ENCODE measurements around the gene CLDN10. TPM values are rescaled to one million over a fixed set of nuclear protein-coding genes. Genes with fewer than 3 reads are reported as not detected.

The CLDN10 gene
- total RNA-seq, 1 experiment from 2014 or later, result not detected

DNA sequence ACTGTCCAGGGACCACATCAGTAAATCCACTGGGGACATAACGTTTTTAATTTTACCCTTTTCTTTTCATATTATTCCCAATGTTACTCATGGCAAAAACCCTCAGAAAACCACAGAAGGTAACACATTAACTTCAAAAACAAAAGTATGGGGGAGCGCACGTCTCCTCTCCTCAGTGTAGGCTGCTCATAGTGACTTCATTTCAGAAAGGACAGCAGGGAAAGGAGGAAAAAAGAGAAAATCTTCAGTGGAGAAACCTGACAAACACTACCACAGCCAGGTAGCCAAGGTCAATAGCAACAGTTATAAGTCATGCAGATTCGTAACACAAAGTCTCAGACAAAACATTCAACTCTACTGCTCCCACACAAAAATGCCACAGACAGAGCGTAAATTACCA is 70.6 kb downstream of the CLDN10 start:
- no peak for DNase-seq
- no peaks in the 10 kb centered on the region for H3K9me3 ChIP-seq
- no peaks in the 10 kb centered on the region for H3K27me3 ChIP-seq (replicated peaks; ENCODE audit: control insufficient read depth, insufficient read depth, low read length)
- no peaks in the 10 kb centered on the region for H3K4me1 ChIP-seq
- no peaks in the 10 kb centered on the region for H3K36me3 ChIP-seq (ENCODE audit: control insufficient read depth, insufficient read depth, low read length)
- Mint-ChIP-seq H3K27me3 (ENCODE audit: insufficient read depth, unreplicated experiment) (no peaks in the 10 kb centered on the region), H3K4me3 (ENCODE audit: unreplicated experiment) (no peak overlapping the region), H3K9me3 (ENCODE audit: unreplicated experiment) (peaks cover 10% of the 10 kb centered on the region), H3K36me3 (ENCODE audit: insufficient read depth, unreplicated experiment) (peaks cover 6% of the 10 kb centered on the region), H3K4me1 (ENCODE audit: low read depth, unreplicated experiment) (no peaks in the 10 kb centered on the region), H3K27ac (ENCODE audit: unreplicated experiment) (no peak overlapping the region)
- TF ChIP-seq, protein P1, sequence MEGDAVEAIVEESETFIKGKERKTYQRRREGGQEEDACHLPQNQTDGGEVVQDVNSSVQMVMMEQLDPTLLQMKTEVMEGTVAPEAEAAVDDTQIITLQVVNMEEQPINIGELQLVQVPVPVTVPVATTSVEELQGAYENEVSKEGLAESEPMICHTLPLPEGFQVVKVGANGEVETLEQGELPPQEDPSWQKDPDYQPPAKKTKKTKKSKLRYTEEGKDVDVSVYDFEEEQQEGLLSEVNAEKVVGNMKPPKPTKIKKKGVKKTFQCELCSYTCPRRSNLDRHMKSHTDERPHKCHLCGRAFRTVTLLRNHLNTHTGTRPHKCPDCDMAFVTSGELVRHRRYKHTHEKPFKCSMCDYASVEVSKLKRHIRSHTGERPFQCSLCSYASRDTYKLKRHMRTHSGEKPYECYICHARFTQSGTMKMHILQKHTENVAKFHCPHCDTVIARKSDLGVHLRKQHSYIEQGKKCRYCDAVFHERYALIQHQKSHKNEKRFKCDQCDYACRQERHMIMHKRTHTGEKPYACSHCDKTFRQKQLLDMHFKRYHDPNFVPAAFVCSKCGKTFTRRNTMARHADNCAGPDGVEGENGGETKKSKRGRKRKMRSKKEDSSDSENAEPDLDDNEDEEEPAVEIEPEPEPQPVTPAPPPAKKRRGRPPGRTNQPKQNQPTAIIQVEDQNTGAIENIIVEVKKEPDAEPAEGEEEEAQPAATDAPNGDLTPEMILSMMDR (IDR thresholded peaks at IDR 0.05; ENCODE audit: insufficient read depth in 1 of 2, low read depth in 1 of 2, low read length in 1 of 2, severe bottlenecking in 1 of 2, unreplicated experiment in 1 of 2), result no peak
- intact Hi-C loops (cut with micrococcal nuclease; ENCODE audit: unreplicated experiment), result no loop called here
- ChIA-PET CTCF (interaction anchor here (1.2 to 1.7 kb wide), 3 partner anchors 19 to 210 kb away, joined by 3 to 65 read pairs (median 43); no protein-coding TSS in a partner anchor), POLR2A (no interaction called here)
- no TSS peak for BruUV-seq (replicated peaks)
- H3K4me3 ChIP-seq (ENCODE audit: low read depth, low read length), result no peak overlapping the region

DNA sequence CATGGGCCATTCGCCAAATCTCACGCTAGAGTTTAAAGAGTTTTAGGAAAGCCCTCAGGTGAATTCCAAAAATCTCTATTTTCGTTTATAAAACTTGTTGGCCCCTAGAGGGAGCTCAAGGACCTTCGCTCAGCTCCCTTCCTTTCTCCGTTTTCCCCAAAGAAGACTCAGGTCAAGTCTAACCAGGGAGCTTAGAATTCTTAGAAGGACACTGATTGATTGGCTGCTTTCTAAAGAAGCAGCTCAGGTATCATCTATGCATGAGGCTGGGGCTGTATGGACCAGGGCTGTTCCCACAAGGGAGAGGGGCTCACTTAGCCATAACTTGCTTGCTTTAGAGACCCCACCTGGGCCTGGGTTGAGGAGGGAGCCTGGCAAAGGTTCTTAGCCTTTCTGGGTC is 71.5 kb downstream of the CLDN10 start:
- POLR2A ChIA-PET, result interaction anchor here (0.9 kb wide), 1 partner anchor 52 kb away, joined by 5 read pairs; no protein-coding TSS in a partner anchor
- Mint-ChIP-seq H3K27ac (ENCODE audit: unreplicated experiment) (no peak overlapping the region), H3K36me3 (ENCODE audit: insufficient read depth, unreplicated experiment) (peaks cover 6% of the 10 kb centered on the region), H3K9me3 (ENCODE audit: unreplicated experiment) (peaks cover 10% of the 10 kb centered on the region), H3K27me3 (ENCODE audit: insufficient read depth, unreplicated experiment) (no peaks in the 10 kb centered on the region), H3K4me1 (ENCODE audit: low read depth, unreplicated experiment) (no peaks in the 10 kb centered on the region), H3K4me3 (ENCODE audit: unreplicated experiment) (no peak overlapping the region)
- H3K36me3 ChIP-seq (ENCODE audit: control insufficient read depth, insufficient read depth, low read length), result no peaks in the 10 kb centered on the region
- intact Hi-C loops (cut with micrococcal nuclease; ENCODE audit: unreplicated experiment), result loop anchor here (1.0 kb wide), 4 partner anchors 32 to 356 kb away; no protein-coding TSS in a partner anchor
- H3K4me1 ChIP-seq, result no peaks in the 10 kb centered on the region
- no peaks in the 10 kb centered on the region for H3K27me3 ChIP-seq (replicated peaks; ENCODE audit: control insufficient read depth, insufficient read depth, low read length)
- no peak overlapping the region for H3K4me3 ChIP-seq (ENCODE audit: low read depth, low read length)
- peak in 1 of 2 experiments; percentile 68 for DNase-seq
- CTCF ChIA-PET, result interaction anchor here (0.6 to 1.7 kb wide), 15 partner anchors 14 to 395 kb away, joined by 3 to 65 read pairs (median 3); partner anchors contain the start of genes DNAJC3 and DZIP1
- TF ChIP-seq, protein P1 (IDR thresholded peaks at IDR 0.05; ENCODE audit: insufficient read depth in 1 of 2, low read depth in 1 of 2, low read length in 1 of 2, severe bottlenecking in 1 of 2, unreplicated experiment in 1 of 2), result peak; percentile 75 to 82
- BruUV-seq (replicated peaks), result no TSS peak
- no peaks in the 10 kb centered on the region for H3K9me3 ChIP-seq

DNA sequence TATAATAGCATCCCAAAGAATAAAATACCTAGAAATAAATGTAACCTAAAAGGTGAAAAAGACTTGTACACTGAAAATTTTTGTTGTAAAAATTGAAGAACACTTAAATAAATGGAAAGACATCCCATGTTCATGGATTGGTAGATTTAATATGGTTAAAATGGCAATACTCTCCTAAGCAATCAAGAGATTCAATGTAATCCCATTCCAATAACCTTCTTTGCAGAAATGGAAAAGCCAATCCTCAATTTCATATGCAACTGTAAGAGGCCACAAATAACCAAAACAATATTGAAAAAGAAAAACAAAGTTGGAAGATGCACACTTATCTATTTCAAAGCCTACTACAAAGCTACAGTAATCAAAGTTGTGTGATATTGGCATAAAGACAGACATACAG is 74.2 kb downstream of the CLDN10 start:
- intact Hi-C loops (cut with micrococcal nuclease; ENCODE audit: unreplicated experiment), result no loop called here
- Histone ChIP-seq H3K36me3 (ENCODE audit: control insufficient read depth, insufficient read depth, low read length) (no peaks in the 10 kb centered on the region), H3K27me3 (replicated peaks; ENCODE audit: control insufficient read depth, insufficient read depth, low read length) (no peaks in the 10 kb centered on the region), H3K9me3 (no peaks in the 10 kb centered on the region), H3K4me3 (ENCODE audit: low read depth, low read length) (no peak overlapping the region), H3K4me1 (no peaks in the 10 kb centered on the region)
- Mint-ChIP-seq H3K27ac (ENCODE audit: unreplicated experiment) (no peak overlapping the region), H3K27me3 (ENCODE audit: insufficient read depth, unreplicated experiment) (no peaks in the 10 kb centered on the region), H3K36me3 (ENCODE audit: insufficient read depth, unreplicated experiment) (no peaks in the 10 kb centered on the region), H3K4me1 (ENCODE audit: low read depth, unreplicated experiment) (no peaks in the 10 kb centered on the region), H3K4me3 (ENCODE audit: unreplicated experiment) (no peak overlapping the region), H3K9me3 (ENCODE audit: unreplicated experiment) (peaks cover 10% of the 10 kb centered on the region)
- no peak for DNase-seq
- no TSS peak for BruUV-seq (replicated peaks)
- TF ChIP-seq, protein P1 (IDR thresholded peaks at IDR 0.05; ENCODE audit: insufficient read depth in 1 of 2, low read depth in 1 of 2, low read length in 1 of 2, severe bottlenecking in 1 of 2, unreplicated experiment in 1 of 2), result no peak
- POLR2A ChIA-PET, result no interaction called here
- CTCF ChIA-PET, result no interaction called here
